ENCODE measurements around the gene ELMO3. TPM values are rescaled to one million over a fixed set of nuclear protein-coding genes. Genes with fewer than 3 reads are reported as not detected.

ELMO3 gene
- total and polyA plus RNA-seq, 2 of the 13 experiments (the other 11 are each of a cell fraction or from before 2014, with no cell fraction given): 2.6 to 4.0 TPM

DNA sequence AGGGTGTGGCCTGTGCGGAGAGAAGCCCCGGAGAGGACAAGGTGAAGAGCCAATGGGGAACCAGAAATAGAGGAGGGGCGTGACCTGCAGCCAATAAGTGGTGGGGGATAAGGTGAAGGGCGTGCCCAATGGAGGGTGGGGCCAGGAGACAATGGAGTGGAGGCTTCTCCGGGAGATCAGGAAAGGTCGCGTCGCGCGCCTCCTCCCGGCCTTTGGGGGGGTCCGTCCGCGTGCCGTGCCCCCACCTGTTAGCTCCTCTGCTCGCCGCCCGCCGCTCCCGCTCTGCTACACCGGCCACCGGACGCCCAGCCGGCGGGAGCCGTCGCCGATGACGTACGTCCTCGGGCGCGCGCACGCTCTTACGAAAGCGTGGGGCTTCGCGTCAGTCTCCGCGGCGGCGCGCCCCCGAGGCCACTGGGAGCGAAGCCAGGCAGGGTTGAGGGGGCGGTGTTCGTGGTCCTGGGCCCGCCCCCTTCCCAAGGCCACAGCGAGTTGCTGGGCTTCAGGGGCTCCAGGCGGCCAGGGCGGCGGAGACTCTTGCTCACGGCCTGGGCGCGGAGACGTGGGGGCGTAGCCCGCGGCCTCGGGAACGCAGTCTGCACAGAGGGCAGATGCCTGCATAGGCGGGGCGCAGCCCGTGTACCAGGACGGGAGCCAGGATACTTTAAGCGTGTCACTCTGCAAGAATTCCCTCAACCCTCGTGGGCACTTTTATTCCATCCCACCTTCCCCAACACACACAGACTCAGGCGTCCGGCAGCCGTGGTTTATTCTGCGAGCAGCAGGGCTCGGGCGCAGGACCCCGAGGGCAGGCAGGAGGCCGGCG lies 15.1 kb upstream of the ELMO3 start, which contains the start of gene MATCAP1 (continued):
- TF ChIP-seq SNAPC4 (CRISPR knock-in tag; IDR thresholded peaks at IDR 0.05) (no peak), TSC22D2 (CRISPR knock-in tag; IDR thresholded peaks at IDR 0.05; ENCODE audit: borderline replicate concordance) (peak; percentile 76; the same call in 1 of the 2 replicates), ATF3 (CRISPR knock-in tag; IDR thresholded peaks at IDR 0.05) (peak; percentile 70), SMAD9 (CRISPR knock-in tag; IDR thresholded peaks at IDR 0.05) (0 out of 2 replicates have a peak, but pooled peaks have one; percentile 20), ZNF629 (CRISPR knock-in tag; conservative IDR thresholded peaks at IDR 0.05) (0 out of 2 replicates have a peak, but pooled peaks have one; percentile 6), PAF1 (CRISPR knock-in tag; IDR thresholded peaks at IDR 0.05) (no peak), ZNF713 (CRISPR knock-in tag; IDR thresholded peaks at IDR 0.05) (no peak; the same call in 1 of the 2 replicates), ETV6 (CRISPR knock-in tag; conservative IDR thresholded peaks at IDR 0.05) (no peak; the same call in 1 of the 2 replicates), ZMAT5 (CRISPR knock-in tag; IDR thresholded peaks at IDR 0.05; ENCODE audit: borderline replicate concordance, low read depth) (no peak), FOXJ3 (CRISPR knock-in tag; IDR thresholded peaks at IDR 0.05; ENCODE audit: borderline replicate concordance) (no peak), ZBTB7B (CRISPR knock-in tag; IDR thresholded peaks at IDR 0.05) (peak; percentile 89), ZNF333 (CRISPR knock-in tag; IDR thresholded peaks at IDR 0.05; ENCODE audit: borderline replicate concordance) (no peak; the same call in 1 of the 2 replicates), KDM3A (CRISPR knock-in tag; IDR thresholded peaks at IDR 0.05; ENCODE audit: low read depth) (peak; percentile 91)
- TF ChIP-seq, protein P1, sequence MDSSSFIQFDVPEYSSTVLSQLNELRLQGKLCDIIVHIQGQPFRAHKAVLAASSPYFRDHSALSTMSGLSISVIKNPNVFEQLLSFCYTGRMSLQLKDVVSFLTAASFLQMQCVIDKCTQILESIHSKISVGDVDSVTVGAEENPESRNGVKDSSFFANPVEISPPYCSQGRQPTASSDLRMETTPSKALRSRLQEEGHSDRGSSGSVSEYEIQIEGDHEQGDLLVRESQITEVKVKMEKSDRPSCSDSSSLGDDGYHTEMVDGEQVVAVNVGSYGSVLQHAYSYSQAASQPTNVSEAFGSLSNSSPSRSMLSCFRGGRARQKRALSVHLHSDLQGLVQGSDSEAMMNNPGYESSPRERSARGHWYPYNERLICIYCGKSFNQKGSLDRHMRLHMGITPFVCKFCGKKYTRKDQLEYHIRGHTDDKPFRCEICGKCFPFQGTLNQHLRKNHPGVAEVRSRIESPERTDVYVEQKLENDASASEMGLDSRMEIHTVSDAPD (CRISPR knock-in tag; IDR thresholded peaks at IDR 0.05): 0 out of 2 replicates have a peak, but pooled peaks have one; percentile 49
- TF ChIP-seq, protein P2, sequence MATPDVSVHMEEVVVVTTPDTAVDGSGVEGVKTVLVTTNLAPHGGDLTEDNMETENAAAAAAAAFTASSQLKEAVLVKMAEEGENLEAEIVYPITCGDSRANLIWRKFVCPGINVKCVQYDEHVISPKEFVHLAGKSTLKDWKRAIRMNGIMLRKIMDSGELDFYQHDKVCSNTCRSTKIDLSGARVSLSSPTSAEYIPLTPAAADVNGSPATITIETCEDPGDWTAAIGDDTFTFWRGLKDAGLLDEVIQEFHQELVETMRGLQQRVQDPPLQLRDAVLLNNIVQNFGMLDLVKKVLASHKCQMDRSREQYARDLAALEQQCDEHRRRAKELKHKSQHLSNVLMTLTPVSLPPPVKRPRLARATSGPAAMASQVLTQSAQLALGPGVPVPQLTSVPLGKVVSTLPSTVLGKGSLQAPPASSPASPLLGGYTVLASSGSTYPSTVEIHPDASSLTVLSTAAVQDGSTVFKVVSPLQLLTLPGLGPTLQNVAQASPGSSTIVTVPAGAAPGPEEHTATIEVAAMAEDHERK (CRISPR knock-in tag; IDR thresholded peaks at IDR 0.05; ENCODE audit: low read depth): peak; percentile 97
- TF ChIP-seq, protein P3, sequence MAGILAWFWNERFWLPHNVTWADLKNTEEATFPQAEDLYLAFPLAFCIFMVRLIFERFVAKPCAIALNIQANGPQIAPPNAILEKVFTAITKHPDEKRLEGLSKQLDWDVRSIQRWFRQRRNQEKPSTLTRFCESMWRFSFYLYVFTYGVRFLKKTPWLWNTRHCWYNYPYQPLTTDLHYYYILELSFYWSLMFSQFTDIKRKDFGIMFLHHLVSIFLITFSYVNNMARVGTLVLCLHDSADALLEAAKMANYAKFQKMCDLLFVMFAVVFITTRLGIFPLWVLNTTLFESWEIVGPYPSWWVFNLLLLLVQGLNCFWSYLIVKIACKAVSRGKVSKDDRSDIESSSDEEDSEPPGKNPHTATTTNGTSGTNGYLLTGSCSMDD (CRISPR knock-in tag; IDR thresholded peaks at IDR 0.05): no peak
- TF ChIP-seq, protein P4, sequence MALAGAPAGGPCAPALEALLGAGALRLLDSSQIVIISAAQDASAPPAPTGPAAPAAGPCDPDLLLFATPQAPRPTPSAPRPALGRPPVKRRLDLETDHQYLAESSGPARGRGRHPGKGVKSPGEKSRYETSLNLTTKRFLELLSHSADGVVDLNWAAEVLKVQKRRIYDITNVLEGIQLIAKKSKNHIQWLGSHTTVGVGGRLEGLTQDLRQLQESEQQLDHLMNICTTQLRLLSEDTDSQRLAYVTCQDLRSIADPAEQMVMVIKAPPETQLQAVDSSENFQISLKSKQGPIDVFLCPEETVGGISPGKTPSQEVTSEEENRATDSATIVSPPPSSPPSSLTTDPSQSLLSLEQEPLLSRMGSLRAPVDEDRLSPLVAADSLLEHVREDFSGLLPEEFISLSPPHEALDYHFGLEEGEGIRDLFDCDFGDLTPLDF (CRISPR knock-in tag; IDR thresholded peaks at IDR 0.05): peak; percentile 71; the same call in 1 of the 2 replicates

Data from HepG2 (cell line).